HepG2 (cell line): ENCODE results near the gene SELPLG.

Experiments
- NFE2L2 ChIP-seq: fragments of 150-350 bp; IDR thresholded peaks from 2 replicates; pipeline ENCODE4 v1.6.1; 2014; ENCODE audit warnings: low read length
- NR3C1 ChIP-seq: sonication (generic); formaldehyde crosslinking; IDR thresholded peaks from 2 replicates; pipeline ENCODE4 v1.4.0; 2020; ENCODE audit warnings: missing genetic modification reagents
- POLR2G ChIP-seq: fragments of 200-400 bp; formaldehyde crosslinking; IDR thresholded peaks from 2 replicates; pipeline ENCODE4 v1.6.1; 2018; ENCODE audit warnings: mild to moderate bottlenecking, low read depth, low read length, moderate library complexity

DNA sequence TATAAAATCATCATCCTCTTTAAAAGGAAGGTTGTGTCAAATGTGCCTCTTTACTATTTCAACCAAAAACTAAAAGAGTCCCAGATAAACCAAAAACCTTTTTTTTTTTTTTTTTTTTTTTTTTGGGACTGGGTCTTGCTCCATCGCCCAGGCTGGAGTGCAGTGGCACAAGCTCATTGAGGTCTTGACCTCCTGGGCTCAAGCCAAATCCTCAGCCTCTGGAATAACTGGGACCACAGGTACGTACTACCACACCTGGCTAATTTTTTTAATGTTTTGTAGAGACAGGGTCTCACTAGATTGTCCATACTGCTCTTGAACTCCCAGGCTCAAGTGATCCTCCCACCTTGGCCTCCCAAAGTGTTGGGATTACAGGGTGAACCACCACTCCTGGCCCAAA is 16.4 kb upstream of the SELPLG start:
- TF ChIP-seq POLR2G = no peak
- TF ChIP-seq NR3C1 (CRISPR knock-in tag) = no peak
- TF ChIP-seq NFE2L2 = no peak
